Smooth muscle cell (in vitro differentiated cells): ENCODE results near the gene CTDSP1. TPM values are rescaled to one million over a fixed set of nuclear protein-coding genes. Genes with fewer than 3 reads are reported as not detected.

Experiments used
- DNase-seq: peaks from one replicate; lab custom pipeline; 2025; ENCODE audit not compliant: unreplicated experiment; lab: John Stamatoyannopoulos, UW
- H2AFZ ChIP-seq: fragments of 200-600 bp; sonication (generic); 2 replicates; pipeline ENCODE4 v1.6.0; 2016; ENCODE audit warnings: antibody characterized with exemption, low read depth, mild to moderate bottlenecking
- H3F3A ChIP-seq: fragments of 200-600 bp; sonication (generic); 2 replicates; pipeline ENCODE4 v1.6.0; 2017; ENCODE audit warnings: antibody characterized with exemption, low read depth
- H3K27ac ChIP-seq: fragments of 200-600 bp; sonication (generic); 2 replicates; pipeline ENCODE4 v1.5.1; 2016; ENCODE audit warnings: low read depth, mild to moderate bottlenecking
- H3K27me3 ChIP-seq: fragments of 200-600 bp; sonication (generic); 2 replicates; pipeline ENCODE4 v1.6.1; 2016; ENCODE audit warnings: low read depth, mild to moderate bottlenecking
- H3K36me3 ChIP-seq: fragments of 200-600 bp; sonication (generic); 2 replicates; pipeline ENCODE4 v1.5.1; 2016; ENCODE audit warnings: low read depth
- H3K4me1 ChIP-seq: fragments of 200-600 bp; sonication (generic); 2 replicates; pipeline ENCODE4 v1.5.1; 2016; ENCODE audit warnings: low read depth
- H3K4me2 ChIP-seq: fragments of 200-600 bp; sonication (generic); 2 replicates; pipeline ENCODE4 v1.6.0; 2016; ENCODE audit warnings: mild to moderate bottlenecking
- H3K4me3 ChIP-seq: fragments of 200-600 bp; sonication (generic); 2 replicates; pipeline ENCODE4 v1.5.1; 2016; ENCODE audit warnings: mild to moderate bottlenecking
- H3K79me2 ChIP-seq: fragments of 200-600 bp; sonication (generic); 2 replicates; pipeline ENCODE4 v1.6.0; 2016; ENCODE audit warnings: low read depth, mild to moderate bottlenecking
- H3K9ac ChIP-seq: fragments of 200-600 bp; sonication (generic); 2 replicates; pipeline ENCODE4 v1.6.0; 2016; ENCODE audit warnings: low read depth
- H3K9me3 ChIP-seq: fragments of 200-600 bp; sonication (generic); replicated peaks from 2 replicates; pipeline ENCODE4 v1.5.1; 2016; ENCODE audit warnings: low read depth
- H4K20me1 ChIP-seq: fragments of 200-600 bp; sonication (generic); 2 replicates; pipeline ENCODE4 v1.6.0; 2016; ENCODE audit warnings: low read depth
- WGBS: methylation state at CpG from one replicate; pipeline ENCODE4 v1.1.7; 2016; ENCODE audit warnings: low lambda C conversion rate; 5-methylcytosine and 5-hydroxymethylcytosine counted together
- polyA plus RNA-seq: library from polyadenylated mRNA; unstranded; fragments of >200 nt; fragmentation: Nextera tagmentation; extraction: Ambion mirVana; gene quantifications from 2 replicates; pipeline ENCODE4 v1.2.1, GENCODE V29; 2016
- total RNA-seq: library from RNA; depleted of rRNA; stranded (reverse); fragments of >200 nt; gene quantifications from 2 replicates; pipeline ENCODE4 v1.2.3, GENCODE V29; 2014
- TF ChIP-seq, protein P1 (sequence below): fragments of 200-600 bp; sonication (generic); IDR thresholded peaks from 2 replicates; pipeline ENCODE4 v1.5.1; 2017; ENCODE audit warnings: borderline replicate concordance, mild to moderate bottlenecking, antibody characterized with exemption; ENCODE audit not compliant: insufficient read depth, poor library complexity, severe bottlenecking

CTDSP1 gene
- total and polyA plus RNA-seq, 2 experiments from 2014 or later = 18.7 to 62.5 TPM

DNA sequence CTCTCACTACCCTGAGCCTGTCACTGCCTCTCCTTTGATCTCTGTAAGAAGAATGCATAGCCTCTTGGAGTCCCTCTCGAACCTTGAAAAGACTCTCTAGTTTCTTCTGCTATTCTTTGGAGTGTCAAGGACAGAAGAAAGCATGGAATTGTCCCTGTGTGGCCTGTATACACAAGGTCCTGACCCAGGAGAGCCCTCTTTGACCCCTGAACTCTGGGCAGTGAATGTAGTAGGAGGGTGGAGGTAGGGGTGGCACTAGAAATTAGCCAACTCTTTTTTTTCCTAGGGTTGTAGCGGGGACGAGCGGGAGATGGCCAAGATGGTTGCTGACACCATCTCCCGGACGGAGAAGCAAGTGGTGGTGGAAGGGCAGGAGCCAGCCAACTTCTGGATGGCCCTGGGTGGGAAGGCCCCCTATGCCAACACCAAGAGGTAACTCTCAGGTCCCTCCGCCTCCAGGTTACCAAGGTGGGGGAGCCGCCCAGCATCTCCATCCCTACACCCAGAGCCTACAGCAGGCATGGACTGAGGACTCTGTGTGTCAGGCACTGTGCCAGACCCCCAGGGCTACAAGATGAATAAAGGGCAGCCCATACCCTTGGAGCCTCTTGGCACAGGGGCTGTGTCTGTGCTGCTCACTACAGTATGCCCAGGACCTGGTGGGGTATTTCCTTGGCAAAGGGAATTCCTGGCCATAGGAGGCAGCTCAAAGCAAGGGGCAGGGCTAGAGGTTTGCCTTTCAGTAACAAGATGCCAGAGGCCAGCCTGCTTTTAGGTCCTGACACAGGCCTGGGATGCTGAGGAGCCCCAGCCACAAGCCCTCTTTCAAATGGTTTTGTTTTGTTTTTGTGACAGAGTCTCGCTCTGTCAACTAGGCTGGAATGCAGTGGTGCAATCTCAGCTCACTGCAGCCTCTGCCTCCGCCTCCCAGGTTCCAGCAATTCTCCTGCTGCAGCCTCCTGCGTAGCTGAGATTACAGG, 35.6 kb downstream of the CTDSP1 start:
- WGBS = 92% methylated on average over 11 of the region's 11 CpGs
- no peaks in the 10 kb centered on the region for H3K9me3 ChIP-seq
- TF ChIP-seq, protein P1, sequence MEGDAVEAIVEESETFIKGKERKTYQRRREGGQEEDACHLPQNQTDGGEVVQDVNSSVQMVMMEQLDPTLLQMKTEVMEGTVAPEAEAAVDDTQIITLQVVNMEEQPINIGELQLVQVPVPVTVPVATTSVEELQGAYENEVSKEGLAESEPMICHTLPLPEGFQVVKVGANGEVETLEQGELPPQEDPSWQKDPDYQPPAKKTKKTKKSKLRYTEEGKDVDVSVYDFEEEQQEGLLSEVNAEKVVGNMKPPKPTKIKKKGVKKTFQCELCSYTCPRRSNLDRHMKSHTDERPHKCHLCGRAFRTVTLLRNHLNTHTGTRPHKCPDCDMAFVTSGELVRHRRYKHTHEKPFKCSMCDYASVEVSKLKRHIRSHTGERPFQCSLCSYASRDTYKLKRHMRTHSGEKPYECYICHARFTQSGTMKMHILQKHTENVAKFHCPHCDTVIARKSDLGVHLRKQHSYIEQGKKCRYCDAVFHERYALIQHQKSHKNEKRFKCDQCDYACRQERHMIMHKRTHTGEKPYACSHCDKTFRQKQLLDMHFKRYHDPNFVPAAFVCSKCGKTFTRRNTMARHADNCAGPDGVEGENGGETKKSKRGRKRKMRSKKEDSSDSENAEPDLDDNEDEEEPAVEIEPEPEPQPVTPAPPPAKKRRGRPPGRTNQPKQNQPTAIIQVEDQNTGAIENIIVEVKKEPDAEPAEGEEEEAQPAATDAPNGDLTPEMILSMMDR = no peak

DNA sequence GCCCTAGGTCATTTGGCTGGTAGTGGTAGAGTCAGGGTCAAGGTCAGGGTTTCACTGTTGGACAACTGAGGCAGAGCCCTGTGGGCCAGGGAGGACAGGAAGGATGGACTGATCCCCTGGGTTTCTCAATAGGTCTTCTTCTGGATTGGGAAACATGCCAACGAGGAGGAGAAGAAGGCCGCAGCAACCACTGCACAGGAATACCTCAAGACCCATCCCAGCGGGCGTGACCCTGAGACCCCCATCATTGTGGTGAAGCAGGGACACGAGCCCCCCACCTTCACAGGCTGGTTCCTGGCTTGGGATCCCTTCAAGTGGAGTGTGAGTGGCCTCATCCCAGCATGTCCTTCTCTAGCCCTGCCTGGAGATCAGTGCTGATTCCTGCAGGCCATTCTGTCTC, 37.3 kb downstream of the CTDSP1 start:
- no peak overlapping the region for H3K27ac ChIP-seq
- TF ChIP-seq, protein P1 = no peak
- H3K36me3 ChIP-seq = no peaks in the 10 kb centered on the region
- WGBS = 96% methylated on average over 5 of the region's 5 CpGs
- no peak overlapping the region for H2AFZ ChIP-seq
- H3K4me2 ChIP-seq = no peak overlapping the region
- H3K27me3 ChIP-seq = no peaks in the 10 kb centered on the region
- H3K9ac ChIP-seq = no peak overlapping the region
- H3K9me3 ChIP-seq = no peaks in the 10 kb centered on the region
- H3K4me3 ChIP-seq = no peak overlapping the region
- H3F3A ChIP-seq = no peaks in the 10 kb centered on the region
- no peaks in the 10 kb centered on the region for H3K4me1 ChIP-seq
- H3K79me2 ChIP-seq = no peaks in the 10 kb centered on the region
- no peaks in the 10 kb centered on the region for H4K20me1 ChIP-seq
- no peak for DNase-seq

More for the DNA sequence above, 35.6 kb downstream of the CTDSP1 start:
- no peak for DNase-seq
- H3K79me2 ChIP-seq = no peaks in the 10 kb centered on the region
- no peak overlapping the region for H3K4me3 ChIP-seq
- no peak overlapping the region for H3K4me2 ChIP-seq
- no peaks in the 10 kb centered on the region for H3K4me1 ChIP-seq
- H3F3A ChIP-seq = no peaks in the 10 kb centered on the region
- H3K27me3 ChIP-seq = no peaks in the 10 kb centered on the region
- no peaks in the 10 kb centered on the region for H4K20me1 ChIP-seq
- no peak overlapping the region for H3K27ac ChIP-seq
- H3K9ac ChIP-seq = no peak overlapping the region
- no peaks in the 10 kb centered on the region for H3K36me3 ChIP-seq
- no peak overlapping the region for H2AFZ ChIP-seq

DNA sequence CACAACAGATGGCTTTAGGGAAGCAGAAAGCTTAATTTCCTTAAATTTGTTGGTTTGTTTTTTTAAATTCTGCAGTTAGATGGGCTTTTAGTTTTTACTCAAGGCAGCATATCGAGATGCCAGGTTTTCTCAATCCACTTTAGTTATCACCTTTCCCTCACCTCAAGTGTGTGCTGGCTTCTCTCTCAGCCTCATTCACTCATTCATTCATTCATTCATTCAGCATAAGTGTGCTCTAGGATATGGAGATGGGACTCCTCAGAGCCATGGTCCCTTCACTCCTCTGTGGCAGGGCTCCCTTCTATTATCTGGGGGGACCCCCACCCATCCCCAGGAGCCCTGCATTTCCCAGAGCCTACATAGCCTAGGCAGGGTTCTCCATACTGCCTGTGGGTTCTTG, 38.3 kb downstream of the CTDSP1 start:
- Histone ChIP-seq H3K9ac (no peak overlapping the region), H3K27me3 (no peaks in the 10 kb centered on the region), H3K4me2 (no peak overlapping the region), H2AFZ (no peak overlapping the region), H3K4me3 (no peak overlapping the region), H3K79me2 (no peaks in the 10 kb centered on the region), H3K4me1 (no peaks in the 10 kb centered on the region), H4K20me1 (no peaks in the 10 kb centered on the region), H3K27ac (no peak overlapping the region), H3K36me3 (no peaks in the 10 kb centered on the region), H3F3A (no peaks in the 10 kb centered on the region), H3K9me3 (no peaks in the 10 kb centered on the region)
- DNase-seq = no peak
- 100% methylated on average over 1 of the region's 1 CpG for WGBS
- TF ChIP-seq, protein P1 = no peak

DNA sequence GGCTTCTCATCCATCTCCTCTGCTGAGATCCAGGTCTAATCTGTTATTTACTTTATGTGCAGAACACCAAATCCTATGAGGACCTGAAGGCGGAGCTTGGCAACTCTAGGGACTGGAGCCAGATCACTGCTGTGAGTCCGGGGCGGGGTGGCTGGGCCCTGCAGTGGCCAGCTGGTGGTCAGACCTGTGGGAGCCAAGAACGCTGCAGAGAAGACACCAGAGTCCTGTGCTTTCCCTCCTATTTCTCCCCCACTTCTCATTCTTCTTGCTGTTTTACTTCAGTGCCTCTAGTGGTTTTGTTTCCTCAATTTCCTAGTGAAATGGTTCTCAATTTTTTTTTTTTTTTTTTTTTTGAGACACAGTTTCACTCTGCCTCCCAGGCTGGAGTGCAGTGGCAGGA, 38.9 kb downstream of the CTDSP1 start:
- TF ChIP-seq, protein P1 = no peak
- Histone ChIP-seq H2AFZ (no peak overlapping the region), H3F3A (no peaks in the 10 kb centered on the region), H3K9me3 (no peaks in the 10 kb centered on the region), H4K20me1 (no peaks in the 10 kb centered on the region), H3K79me2 (no peaks in the 10 kb centered on the region), H3K27me3 (no peaks in the 10 kb centered on the region), H3K4me2 (no peak overlapping the region), H3K27ac (no peak overlapping the region), H3K36me3 (no peaks in the 10 kb centered on the region), H3K9ac (no peak overlapping the region), H3K4me3 (no peak overlapping the region), H3K4me1 (no peaks in the 10 kb centered on the region)
- 78% methylated on average over 4 of the region's 4 CpGs for WGBS
- DNase-seq = no peak
